BLaER1 treated with 17β-estradiol and CSF1 and Interleukin-3, amounts not matched to agents 10 nM and 100 nM (cell line): ENCODE data around the gene PADI3.
A peak's percentile ranks its signal among the peaks of the same experiment; 100 is the strongest.

Experiments
- H3K27ac ChIP-seq, 11 experiments: shearing (Covaris generic); formaldehyde crosslinking; 2 replicates each; pipeline ENCODE4 v1.8.1; 2022
- H3K27me3 ChIP-seq, 11 experiments: shearing (Covaris generic); formaldehyde crosslinking; 2 replicates each; pipeline ENCODE4 v1.8.1; 2022
- H3K36me3 ChIP-seq, 11 experiments: shearing (Covaris generic); formaldehyde crosslinking; 2 replicates each; pipeline ENCODE4 v1.8.1; 2022
- H3K4me1 ChIP-seq, 10 experiments: shearing (Covaris generic); formaldehyde crosslinking; 2 replicates each; pipeline ENCODE4 v1.8.1; 2022
- H3K4me2 ChIP-seq, 11 experiments: shearing (Covaris generic); formaldehyde crosslinking; 2 replicates each; pipeline ENCODE4 v1.8.1; 2022
- H3K4me3 ChIP-seq, 10 experiments: shearing (Covaris generic); formaldehyde crosslinking; 2 replicates each; pipeline ENCODE4 v1.8.1; 2022
- H3K9ac ChIP-seq, 11 experiments: shearing (Covaris generic); formaldehyde crosslinking; 2 replicates each; pipeline ENCODE4 v1.8.1; 2022
- H3K9me3 ChIP-seq, 11 experiments: shearing (Covaris generic); formaldehyde crosslinking; replicated peaks in 1 of 11; 2 replicates each; pipeline ENCODE4 v1.8.1; 2022
- H4K20me1 ChIP-seq, 11 experiments: shearing (Covaris generic); formaldehyde crosslinking; 2 replicates each; pipeline ENCODE4 v1.8.1; 2022
- Cebpa-rat ChIP-seq, 11 experiments: shearing (Covaris generic); IDR thresholded peaks; 2 replicates each; pipeline ENCODE4 v1.8.1; 2022

The PADI3 gene

GRCh38 chr1:17270891-17271765 lies 22.2 kb downstream of the PADI3 start:
- H4K20me1 ChIP-seq: no peaks in the 10 kb centered on the region
- H3K4me2 ChIP-seq: no peak overlapping the region
- no peaks in the 10 kb centered on the region for H3K9me3 ChIP-seq
- H3K36me3 ChIP-seq: no peaks in the 10 kb centered on the region
- no peak overlapping the region for H3K9ac ChIP-seq
- no peak overlapping the region for H3K27ac ChIP-seq
- H3K27me3 ChIP-seq: no peaks in the 10 kb centered on the region
- no peak for TF ChIP-seq Cebpa-rat (IDR thresholded peaks at IDR 0.05)
- no peak overlapping the region for H3K4me3 ChIP-seq
- no peaks in the 10 kb centered on the region for H3K4me1 ChIP-seq

GRCh38 chr1:17272066-17272465 lies 23.2 kb downstream of the PADI3 start:
- no peaks in the 10 kb centered on the region for H3K9me3 ChIP-seq
- no peak for TF ChIP-seq Cebpa-rat (IDR thresholded peaks at IDR 0.05)
- no peak overlapping the region for H3K9ac ChIP-seq
- H3K27ac ChIP-seq: no peak overlapping the region
- H3K4me1 ChIP-seq: no peaks in the 10 kb centered on the region; a peak in 1 of 20 replicates
- H3K4me3 ChIP-seq: no peak overlapping the region
- no peaks in the 10 kb centered on the region for H4K20me1 ChIP-seq
- no peak overlapping the region for H3K4me2 ChIP-seq
- H3K36me3 ChIP-seq: no peaks in the 10 kb centered on the region
- no peaks in the 10 kb centered on the region for H3K27me3 ChIP-seq

- Histone ChIP-seq H3K27me3 (no peaks in the 10 kb centered on the region), H3K4me2 (peak overlapping the region in 1 of 11 experiments; percentile 32; a peak in 1 of 22 replicates), H3K27ac (no peak overlapping the region), H3K4me3 (no peak overlapping the region), H3K9me3 (no peaks in the 10 kb centered on the region), H3K4me1 (no peaks in the 10 kb centered on the region; a peak in 1 of 20 replicates), H4K20me1 (no peaks in the 10 kb centered on the region), H3K9ac (no peak overlapping the region), H3K36me3 (no peaks in the 10 kb centered on the region)
- TF ChIP-seq Cebpa-rat (IDR thresholded peaks at IDR 0.05): no peak
Measured at GRCh38 chr1:17272646-17273045, 23.7 kb downstream of the PADI3 start.

- H3K9ac ChIP-seq: no peak overlapping the region
- H3K36me3 ChIP-seq: no peaks in the 10 kb centered on the region
- H3K4me1 ChIP-seq: no peaks in the 10 kb centered on the region; a peak in 1 of 20 replicates
- H3K27ac ChIP-seq: no peak overlapping the region
- no peaks in the 10 kb centered on the region for H3K9me3 ChIP-seq
- H3K4me2 ChIP-seq: peak overlapping the region in 1 of 11 experiments; percentile 32; a peak in 1 of 22 replicates
- H3K4me3 ChIP-seq: no peak overlapping the region
- TF ChIP-seq Cebpa-rat (IDR thresholded peaks at IDR 0.05): no peak
- no peaks in the 10 kb centered on the region for H4K20me1 ChIP-seq
- no peaks in the 10 kb centered on the region for H3K27me3 ChIP-seq
Measured at GRCh38 chr1:17273096-17273495, 24.2 kb downstream of the PADI3 start.

GRCh38 chr1:17274186-17275170 lies 25.6 kb downstream of the PADI3 start:
- Histone ChIP-seq H3K4me3 (no peak overlapping the region), H4K20me1 (no peaks in the 10 kb centered on the region), H3K9me3 (no peaks in the 10 kb centered on the region), H3K27me3 (no peaks in the 10 kb centered on the region), H3K4me2 (no peak overlapping the region), H3K27ac (no peak overlapping the region), H3K4me1 (no peaks in the 10 kb centered on the region; a peak in 1 of 20 replicates), H3K9ac (no peak overlapping the region), H3K36me3 (no peaks in the 10 kb centered on the region)
- TF ChIP-seq Cebpa-rat (IDR thresholded peaks at IDR 0.05): no peak

- H3K36me3 ChIP-seq: no peaks in the 10 kb centered on the region
- H3K9ac ChIP-seq: no peak overlapping the region
- no peaks in the 10 kb centered on the region for H3K9me3 ChIP-seq
- H3K27ac ChIP-seq: no peak overlapping the region
- H3K4me1 ChIP-seq: peaks cover 4 to 18% (median 11%) of the 10 kb centered on the region in 10 experiments
- no peaks in the 10 kb centered on the region for H3K27me3 ChIP-seq
- no peak overlapping the region for H3K4me2 ChIP-seq
- no peaks in the 10 kb centered on the region for H4K20me1 ChIP-seq
- no peak overlapping the region for H3K4me3 ChIP-seq
- TF ChIP-seq Cebpa-rat (IDR thresholded peaks at IDR 0.05): no peak
Measured at GRCh38 chr1:17276568-17276967, 27.7 kb downstream of the PADI3 start.

- TF ChIP-seq Cebpa-rat (IDR thresholded peaks at IDR 0.05): no peak
- Histone ChIP-seq H3K4me2 (no peak overlapping the region), H3K4me3 (no peak overlapping the region), H4K20me1 (no peaks in the 10 kb centered on the region), H3K27me3 (no peaks in the 10 kb centered on the region), H3K27ac (0 out of 22 replicates have a peak overlapping the region, but pooled peaks of 1 of the 11 experiments have one; percentile 2), H3K4me1 (peaks cover 14 to 29% (median 22%) of the 10 kb centered on the region in 10 experiments), H3K9ac (no peak overlapping the region), H3K36me3 (no peaks in the 10 kb centered on the region), H3K9me3 (no peaks in the 10 kb centered on the region)
Measured at GRCh38 chr1:17277511-17278159, 28.7 kb downstream of the PADI3 start.

GRCh38 chr1:17278996-17279830 lies 30.3 kb downstream of the PADI3 start:
- no peaks in the 10 kb centered on the region for H3K27me3 ChIP-seq
- H3K9ac ChIP-seq: no peak overlapping the region
- H3K4me3 ChIP-seq: no peak overlapping the region
- H4K20me1 ChIP-seq: no peaks in the 10 kb centered on the region
- H3K36me3 ChIP-seq: no peaks in the 10 kb centered on the region
- TF ChIP-seq Cebpa-rat (IDR thresholded peaks at IDR 0.05): no peak
- H3K4me1 ChIP-seq: peaks cover 14 to 40% (median 27%) of the 10 kb centered on the region in 10 experiments
- peak overlapping the region in 2 of 11 experiments; percentile 20 to 81; a peak in 4 of 22 replicates for H3K27ac ChIP-seq
- no peak overlapping the region for H3K4me2 ChIP-seq
- no peaks in the 10 kb centered on the region for H3K9me3 ChIP-seq
